ENCODE data around the gene ATG2A. TPM values are rescaled to one million over a fixed set of nuclear protein-coding genes. Genes with fewer than 3 reads are reported as not detected.

ATG2A gene
- total and polyA plus RNA-seq, 9 of the 15 experiments (the other 6 are each of a cell fraction or from before 2014, with no cell fraction given) = 0.25 to 45.9 (median 5.2) TPM

DNA sequence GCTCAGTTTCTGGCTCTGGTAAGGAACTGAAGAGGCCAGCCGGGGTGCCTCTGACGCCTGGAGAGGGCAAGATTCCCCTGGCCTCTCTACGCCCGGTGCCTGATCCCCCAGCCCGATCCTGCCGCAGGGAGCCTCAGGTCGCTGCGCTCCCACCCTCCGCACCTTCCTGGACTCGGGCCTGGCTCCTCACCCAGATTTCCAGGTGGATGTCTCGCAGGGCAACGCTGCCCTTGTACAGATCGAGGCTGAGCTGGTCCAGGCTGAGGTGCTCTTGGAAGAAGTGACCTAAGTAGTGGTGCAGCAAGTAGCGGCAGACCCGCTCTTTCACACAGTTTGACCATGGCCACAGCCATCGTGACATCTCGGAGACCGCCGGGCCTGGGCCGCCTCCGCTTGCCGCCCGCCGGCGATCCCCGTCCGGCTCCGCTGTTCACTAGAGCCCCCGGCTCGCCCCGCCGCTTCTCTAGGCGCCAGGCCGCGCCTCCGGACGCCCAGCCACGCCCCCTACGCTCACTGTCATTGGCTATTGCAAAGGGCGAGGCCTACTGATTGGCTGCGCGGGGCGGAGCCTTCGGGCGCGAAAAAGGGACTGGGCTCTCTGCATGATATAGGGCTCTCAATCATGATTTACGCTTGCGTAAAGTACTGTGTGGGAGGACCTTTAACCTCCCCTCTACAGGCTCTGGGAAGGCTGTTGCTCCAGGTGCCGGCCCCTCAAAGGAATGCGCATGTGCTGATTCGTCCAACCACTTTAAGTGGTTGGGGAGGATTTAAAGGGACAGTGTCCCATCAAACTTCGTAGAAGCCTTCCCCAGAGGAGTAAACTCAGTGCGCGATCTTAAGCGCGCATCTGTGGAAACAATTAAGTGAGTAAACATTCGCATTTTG lies at the start of gene ATG2A (continued):
- TF ChIP-seq NFYB (IDR thresholded peaks at IDR 0.05; ENCODE audit: extremely low read depth, insufficient read length) (peak; percentile 79), HMGN3 (IDR thresholded peaks at IDR 0.05; ENCODE audit: borderline replicate concordance, extremely low read depth, insufficient read length, low read depth, low read length) (peak; percentile 70), ZNF431 (CRISPR knock-in tag; IDR thresholded peaks at IDR 0.05) (peak; percentile 61; the same call in 1 of the 2 replicates), BHLHE40 (IDR thresholded peaks at IDR 0.05; ENCODE audit: low read length) (0 out of 2 replicates have a peak, but pooled peaks have one; percentile 34), ZNF668 (CRISPR knock-in tag; IDR thresholded peaks at IDR 0.05) (no peak)
- TF ChIP-seq, protein P1, sequence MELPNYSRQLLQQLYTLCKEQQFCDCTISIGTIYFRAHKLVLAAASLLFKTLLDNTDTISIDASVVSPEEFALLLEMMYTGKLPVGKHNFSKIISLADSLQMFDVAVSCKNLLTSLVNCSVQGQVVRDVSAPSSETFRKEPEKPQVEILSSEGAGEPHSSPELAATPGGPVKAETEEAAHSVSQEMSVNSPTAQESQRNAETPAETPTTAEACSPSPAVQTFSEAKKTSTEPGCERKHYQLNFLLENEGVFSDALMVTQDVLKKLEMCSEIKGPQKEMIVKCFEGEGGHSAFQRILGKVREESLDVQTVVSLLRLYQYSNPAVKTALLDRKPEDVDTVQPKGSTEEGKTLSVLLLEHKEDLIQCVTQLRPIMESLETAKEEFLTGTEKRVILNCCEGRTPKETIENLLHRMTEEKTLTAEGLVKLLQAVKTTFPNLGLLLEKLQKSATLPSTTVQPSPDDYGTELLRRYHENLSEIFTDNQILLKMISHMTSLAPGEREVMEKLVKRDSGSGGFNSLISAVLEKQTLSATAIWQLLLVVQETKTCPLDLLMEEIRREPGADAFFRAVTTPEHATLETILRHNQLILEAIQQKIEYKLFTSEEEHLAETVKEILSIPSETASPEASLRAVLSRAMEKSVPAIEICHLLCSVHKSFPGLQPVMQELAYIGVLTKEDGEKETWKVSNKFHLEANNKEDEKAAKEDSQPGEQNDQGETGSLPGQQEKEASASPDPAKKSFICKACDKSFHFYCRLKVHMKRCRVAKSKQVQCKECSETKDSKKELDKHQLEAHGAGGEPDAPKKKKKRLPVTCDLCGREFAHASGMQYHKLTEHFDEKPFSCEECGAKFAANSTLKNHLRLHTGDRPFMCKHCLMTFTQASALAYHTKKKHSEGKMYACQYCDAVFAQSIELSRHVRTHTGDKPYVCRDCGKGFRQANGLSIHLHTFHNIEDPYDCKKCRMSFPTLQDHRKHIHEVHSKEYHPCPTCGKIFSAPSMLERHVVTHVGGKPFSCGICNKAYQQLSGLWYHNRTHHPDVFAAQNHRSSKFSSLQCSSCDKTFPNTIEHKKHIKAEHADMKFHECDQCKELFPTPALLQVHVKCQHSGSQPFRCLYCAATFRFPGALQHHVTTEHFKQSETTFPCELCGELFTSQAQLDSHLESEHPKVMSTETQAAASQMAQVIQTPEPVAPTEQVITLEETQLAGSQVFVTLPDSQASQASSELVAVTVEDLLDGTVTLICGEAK (IDR thresholded peaks at IDR 0.05) = 0 out of 2 replicates have a peak, but pooled peaks have one; percentile 31
- TF ChIP-seq, protein P1 (CRISPR knock-in tag; IDR thresholded peaks at IDR 0.05) = no peak
- TF ChIP-seq, protein P2, sequence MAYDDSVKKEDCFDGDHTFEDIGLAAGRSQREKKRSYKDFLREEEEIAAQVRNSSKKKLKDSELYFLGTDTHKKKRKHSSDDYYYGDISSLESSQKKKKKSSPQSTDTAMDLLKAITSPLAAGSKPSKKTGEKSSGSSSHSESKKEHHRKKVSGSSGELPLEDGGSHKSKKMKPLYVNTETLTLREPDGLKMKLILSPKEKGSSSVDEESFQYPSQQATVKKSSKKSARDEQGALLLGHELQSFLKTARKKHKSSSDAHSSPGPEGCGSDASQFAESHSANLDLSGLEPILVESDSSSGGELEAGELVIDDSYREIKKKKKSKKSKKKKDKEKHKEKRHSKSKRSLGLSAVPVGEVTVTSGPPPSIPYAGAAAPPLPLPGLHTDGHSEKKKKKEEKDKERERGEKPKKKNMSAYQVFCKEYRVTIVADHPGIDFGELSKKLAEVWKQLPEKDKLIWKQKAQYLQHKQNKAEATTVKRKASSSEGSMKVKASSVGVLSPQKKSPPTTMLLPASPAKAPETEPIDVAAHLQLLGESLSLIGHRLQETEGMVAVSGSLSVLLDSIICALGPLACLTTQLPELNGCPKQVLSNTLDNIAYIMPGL (CRISPR knock-in tag; IDR thresholded peaks at IDR 0.05) = peak; percentile 66; the same call in 1 of the 2 replicates
- TF ChIP-seq, protein P3, sequence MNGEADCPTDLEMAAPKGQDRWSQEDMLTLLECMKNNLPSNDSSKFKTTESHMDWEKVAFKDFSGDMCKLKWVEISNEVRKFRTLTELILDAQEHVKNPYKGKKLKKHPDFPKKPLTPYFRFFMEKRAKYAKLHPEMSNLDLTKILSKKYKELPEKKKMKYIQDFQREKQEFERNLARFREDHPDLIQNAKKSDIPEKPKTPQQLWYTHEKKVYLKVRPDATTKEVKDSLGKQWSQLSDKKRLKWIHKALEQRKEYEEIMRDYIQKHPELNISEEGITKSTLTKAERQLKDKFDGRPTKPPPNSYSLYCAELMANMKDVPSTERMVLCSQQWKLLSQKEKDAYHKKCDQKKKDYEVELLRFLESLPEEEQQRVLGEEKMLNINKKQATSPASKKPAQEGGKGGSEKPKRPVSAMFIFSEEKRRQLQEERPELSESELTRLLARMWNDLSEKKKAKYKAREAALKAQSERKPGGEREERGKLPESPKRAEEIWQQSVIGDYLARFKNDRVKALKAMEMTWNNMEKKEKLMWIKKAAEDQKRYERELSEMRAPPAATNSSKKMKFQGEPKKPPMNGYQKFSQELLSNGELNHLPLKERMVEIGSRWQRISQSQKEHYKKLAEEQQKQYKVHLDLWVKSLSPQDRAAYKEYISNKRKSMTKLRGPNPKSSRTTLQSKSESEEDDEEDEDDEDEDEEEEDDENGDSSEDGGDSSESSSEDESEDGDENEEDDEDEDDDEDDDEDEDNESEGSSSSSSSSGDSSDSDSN (IDR thresholded peaks at IDR 0.05; ENCODE audit: borderline replicate concordance in 1 of 2, low read depth in 2 of 2, low read length in 2 of 2) = peak; percentile 100
- TF ChIP-seq, protein P4, sequence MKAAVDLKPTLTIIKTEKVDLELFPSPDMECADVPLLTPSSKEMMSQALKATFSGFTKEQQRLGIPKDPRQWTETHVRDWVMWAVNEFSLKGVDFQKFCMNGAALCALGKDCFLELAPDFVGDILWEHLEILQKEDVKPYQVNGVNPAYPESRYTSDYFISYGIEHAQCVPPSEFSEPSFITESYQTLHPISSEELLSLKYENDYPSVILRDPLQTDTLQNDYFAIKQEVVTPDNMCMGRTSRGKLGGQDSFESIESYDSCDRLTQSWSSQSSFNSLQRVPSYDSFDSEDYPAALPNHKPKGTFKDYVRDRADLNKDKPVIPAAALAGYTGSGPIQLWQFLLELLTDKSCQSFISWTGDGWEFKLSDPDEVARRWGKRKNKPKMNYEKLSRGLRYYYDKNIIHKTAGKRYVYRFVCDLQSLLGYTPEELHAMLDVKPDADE (conservative IDR thresholded peaks at IDR 0.05; ENCODE audit: control insufficient read depth, low read depth, low read length) = peak; percentile 89

Measured in K562 (cell line).